Cardiac muscle cell (in vitro differentiated cells and primary cell): ENCODE data around the gene A4GALT. TPM values are rescaled to one million over a fixed set of nuclear protein-coding genes. Genes with fewer than 3 reads are reported as not detected.

Experiments
- DNase-seq, 2 donors: peaks; one replicate each; pipeline versions ENCODE4 v3.0.0 to v3.0.0-alpha.2; 2010 to 2017; ENCODE audit warnings: low read depth in 1 of 2, low spot score in 1 of 2
- H3K27ac ChIP-seq: fragments of 200-600 bp; sonication (generic); 2 replicates; pipeline ENCODE4 v1.5.1; 2016
- H3K27me3 ChIP-seq: fragments of 200-600 bp; sonication (generic); 2 replicates; pipeline ENCODE4 v1.6.0; 2016; ENCODE audit warnings: control low read depth
- H3K36me3 ChIP-seq: fragments of 200-600 bp; sonication (generic); 2 replicates; pipeline ENCODE4 v1.5.1; 2016; ENCODE audit warnings: control low read depth
- H3K4me1 ChIP-seq: fragments of 200-600 bp; sonication (generic); 2 replicates; pipeline ENCODE4 v1.8.1; 2017; ENCODE audit warnings: low read depth, mild to moderate bottlenecking, mixed run types
- H3K4me3 ChIP-seq: fragments of 200-600 bp; sonication (generic); 2 replicates; pipeline ENCODE4 v1.5.1; 2016; ENCODE audit warnings: mild to moderate bottlenecking
- H3K9me3 ChIP-seq: fragments of 200-600 bp; sonication (generic); 2 replicates; pipeline ENCODE4 v1.5.1; 2017; ENCODE audit warnings: low read depth, mild to moderate bottlenecking, control low read depth
- CTCF ChIP-seq: IDR thresholded peaks from 2 replicates; pipeline ENCODE4 v1.5.1; 2012; ENCODE audit warnings: low read depth, mild to moderate bottlenecking, low read length
- polyA plus RNA-seq: library from polyadenylated mRNA; unstranded; fragments of >200 nt; fragmentation: Nextera tagmentation; extraction: Ambion mirVana; gene quantifications from 2 replicates; pipeline ENCODE4 v1.2.1, GENCODE V29; 2016
- total RNA-seq: library from RNA; depleted of rRNA; stranded (reverse); fragments of >200 nt; gene quantifications from 2 replicates; pipeline ENCODE4 v1.2.3, GENCODE V29; 2016

The A4GALT gene
- total and polyA plus RNA-seq, 2 experiments from 2014 or later = 15.1 to 26.1 TPM

- Histone ChIP-seq H3K4me3 (no peak overlapping the region), H3K9me3 (no peaks in the 10 kb centered on the region), H3K4me1 (peaks cover 22% of the 10 kb centered on the region), H3K27ac (no peak overlapping the region), H3K27me3 (no peaks in the 10 kb centered on the region), H3K36me3 (no peaks in the 10 kb centered on the region)
- no peak for DNase-seq
- no peak for TF ChIP-seq CTCF
Observed at GRCh38 chr22:42693763-42694683, 26.6 kb downstream of the A4GALT start.

- Histone ChIP-seq H3K27ac (no peak overlapping the region), H3K4me1 (peaks cover 21% of the 10 kb centered on the region)
- no peak for DNase-seq
Observed at GRCh38 chr22:42693055-42693762, 27.5 kb downstream of the A4GALT start.

GRCh38 chr22:42692239-42693054 is 28.2 kb downstream of the A4GALT start:
- no peak overlapping the region for H3K27ac ChIP-seq
- no peaks in the 10 kb centered on the region for H3K27me3 ChIP-seq
- no peaks in the 10 kb centered on the region for H3K9me3 ChIP-seq
- no peak for TF ChIP-seq CTCF
- H3K4me1 ChIP-seq = peaks cover 19% of the 10 kb centered on the region
- no peak overlapping the region for H3K4me3 ChIP-seq
- no peaks in the 10 kb centered on the region for H3K36me3 ChIP-seq
- DNase-seq = no peak

More at GRCh38 chr22:42693055-42693762, 27.5 kb downstream of the A4GALT start:
- H3K9me3 ChIP-seq = no peaks in the 10 kb centered on the region
- TF ChIP-seq CTCF = no peak
- no peaks in the 10 kb centered on the region for H3K36me3 ChIP-seq
- H3K27me3 ChIP-seq = no peaks in the 10 kb centered on the region
- no peak overlapping the region for H3K4me3 ChIP-seq

- no peak for TF ChIP-seq CTCF
- H3K9me3 ChIP-seq = no peaks in the 10 kb centered on the region
- DNase-seq = no peak
- H3K36me3 ChIP-seq = no peaks in the 10 kb centered on the region
- no peaks in the 10 kb centered on the region for H3K27me3 ChIP-seq
- H3K27ac ChIP-seq = no peak overlapping the region
- H3K4me3 ChIP-seq = no peak overlapping the region
- H3K4me1 ChIP-seq = peaks cover 17% of the 10 kb centered on the region
Observed at GRCh38 chr22:42691440-42691839, 29.2 kb downstream of the A4GALT start.
